Measurements from ENCODE around the gene MAD1L1.

The MAD1L1 gene

GRCh38 chr7:2258661-2259365 lies 26.1 kb upstream of the MAD1L1 start:
- DNase-seq (ENCODE audit: low spot score): no peak

GRCh38 chr7:2257651-2258050 lies 24.9 kb upstream of the MAD1L1 start:
- no peak for DNase-seq (ENCODE audit: low spot score)

- no peak for DNase-seq (ENCODE audit: low spot score)
These were observed 24.4 kb upstream of the MAD1L1 start for GRCh38 chr7:2257046-2257551.

- DNase-seq (ENCODE audit: low spot score): no peak
These were observed 23.7 kb upstream of the MAD1L1 start for GRCh38 chr7:2256306-2257045.

GRCh38 chr7:2255145-2256139 lies 22.7 kb upstream of the MAD1L1 start:
- no peak for DNase-seq (ENCODE audit: low spot score)

GRCh38 chr7:2254429-2255144 lies 21.8 kb upstream of the MAD1L1 start:
- DNase-seq (ENCODE audit: low spot score): no peak

- no peak for DNase-seq (ENCODE audit: low spot score)
These were observed 20.9 kb upstream of the MAD1L1 start for GRCh38 chr7:2253525-2254244.

GRCh38 chr7:2253021-2253420 lies 20.3 kb upstream of the MAD1L1 start:
- no peak for DNase-seq (ENCODE audit: low spot score)

- no peak for DNase-seq (ENCODE audit: low spot score)
These were observed 19.4 kb upstream of the MAD1L1 start for GRCh38 chr7:2251841-2252771.

GRCh38 chr7:2251381-2251780 lies 18.6 kb upstream of the MAD1L1 start:
- DNase-seq (ENCODE audit: low spot score): no peak

- no peak for DNase-seq (ENCODE audit: low spot score)
These were observed 17.1 kb upstream of the MAD1L1 start for GRCh38 chr7:2249744-2250323.

GRCh38 chr7:2248984-2249694 lies 16.4 kb upstream of the MAD1L1 start:
- DNase-seq (ENCODE audit: low spot score): peak; percentile 98

GRCh38 chr7:2247141-2247995 lies 14.6 kb upstream of the MAD1L1 start:
- DNase-seq (ENCODE audit: low spot score): peak; percentile 67

GRCh38 chr7:2245883-2246675 lies 13.3 kb upstream of the MAD1L1 start:
- no peak for DNase-seq (ENCODE audit: low spot score)

GRCh38 chr7:2244404-2244995 lies 11.8 kb upstream of the MAD1L1 start:
- no peak for DNase-seq (ENCODE audit: low spot score)

GRCh38 chr7:2243458-2243857 lies 10.7 kb upstream of the MAD1L1 start:
- DNase-seq (ENCODE audit: low spot score): no peak

All from AG08395 (cell line).